Measurements from ENCODE around the gene RHOB. TPM values are rescaled to one million over a fixed set of nuclear protein-coding genes. Genes with fewer than 3 reads are reported as not detected.
"Not testable (repeated sequence)": the region's sequence is repeated elsewhere in the genome, so short reads cannot be mapped to it uniquely, and the experiment has no call there.

RHOB gene
- 10 to 100 TPM; 70.6 to 93.3 (median 81.6) TPM for polyA plus RNA-seq (ENCODE audit: insufficient read length in 3 of 3)

GRCh38 chr2:20446917-20447436 is at the start of gene RHOB:
TSS of gene RHOB (plus strand) at chr2:20447074. CDS start at chr2:20447466, 392 bp downstream.
- DNase-seq (ENCODE audit: low read depth in 3 of 3, low spot score in 2 of 3) = peak; percentile 93 to 97 (median 95)

GRCh38 chr2:20397811-20398447 is 48.9 kb upstream of the RHOB start:
- no peak for DNase-seq (ENCODE audit: low read depth in 3 of 3, low spot score in 2 of 3)

GRCh38 chr2:20398956-20399567 is 47.8 kb upstream of the RHOB start:
- DNase-seq (ENCODE audit: low read depth in 3 of 3, low spot score in 2 of 3) = no peak

- DNase-seq (ENCODE audit: low read depth in 3 of 3, low spot score in 2 of 3) = no peak
These were observed 46.6 kb upstream of the RHOB start for GRCh38 chr2:20400306-20400705.

- no peak for DNase-seq (ENCODE audit: low read depth in 3 of 3, low spot score in 2 of 3)
These were observed 45.9 kb upstream of the RHOB start for GRCh38 chr2:20400787-20401488.

GRCh38 chr2:20401489-20401835 is 45.4 kb upstream of the RHOB start:
- DNase-seq (ENCODE audit: low read depth in 3 of 3, low spot score in 2 of 3) = no peak

GRCh38 chr2:20403774-20404312 is 43.0 kb upstream of the RHOB start:
- no peak for DNase-seq (ENCODE audit: low read depth in 3 of 3, low spot score in 2 of 3)

- no peak for DNase-seq (ENCODE audit: low read depth in 3 of 3, low spot score in 2 of 3)
These were observed 41.9 kb upstream of the RHOB start for GRCh38 chr2:20404950-20405349.

- DNase-seq (ENCODE audit: low read depth in 3 of 3, low spot score in 2 of 3) = no peak
These were observed 37.8 kb upstream of the RHOB start for GRCh38 chr2:20409039-20409438.

GRCh38 chr2:20410556-20411277 is 36.2 kb upstream of the RHOB start:
- DNase-seq (ENCODE audit: low read depth in 3 of 3, low spot score in 2 of 3) = no peak

- no peak for DNase-seq (ENCODE audit: low read depth in 3 of 3, low spot score in 2 of 3)
These were observed 35.4 kb upstream of the RHOB start for GRCh38 chr2:20411361-20411894.

GRCh38 chr2:20414806-20415205 is 32.1 kb upstream of the RHOB start:
- DNase-seq (ENCODE audit: low read depth in 3 of 3, low spot score in 2 of 3) = no peak

GRCh38 chr2:20415511-20415918 is 31.4 kb upstream of the RHOB start:
- no peak for DNase-seq (ENCODE audit: low read depth in 3 of 3, low spot score in 2 of 3)

GRCh38 chr2:20416723-20417122 is 30.2 kb upstream of the RHOB start:
- no peak for DNase-seq (ENCODE audit: low read depth in 3 of 3, low spot score in 2 of 3)

GRCh38 chr2:20417230-20417821 is 29.5 kb upstream of the RHOB start:
- DNase-seq (ENCODE audit: low read depth in 3 of 3, low spot score in 2 of 3) = not testable (repeated sequence)

- DNase-seq (ENCODE audit: low read depth in 3 of 3, low spot score in 2 of 3) = no peak
These were observed 28.4 kb upstream of the RHOB start for GRCh38 chr2:20418519-20418918.

GRCh38 chr2:20419007-20419576 is 27.8 kb upstream of the RHOB start:
- no peak for DNase-seq (ENCODE audit: low read depth in 3 of 3, low spot score in 2 of 3)

- DNase-seq (ENCODE audit: low read depth in 3 of 3, low spot score in 2 of 3) = no peak
These were observed 27.1 kb upstream of the RHOB start for GRCh38 chr2:20419752-20420151.

GRCh38 chr2:20421336-20421987 is 25.4 kb upstream of the RHOB start:
- no peak for DNase-seq (ENCODE audit: low read depth in 3 of 3, low spot score in 2 of 3)

Measured in right renal cortex interstitium (tissue), 3 donors.